Coronary artery (tissue), 2 donors: ENCODE data around the gene FAM107A.

ENCODE experiments used
- DNase-seq: peaks from one replicate; pipeline ENCODE4 v3.0.0-alpha.2; 2017; ENCODE audit warnings: low spot score
- H3K27ac ChIP-seq, 2 donors: fragments of 200-600 bp; sonication (generic); one replicate each; pipeline ENCODE4 v1.5.1; 2016 to 2019
- H3K4me3 ChIP-seq: fragments of 200-600 bp; sonication (generic); 2 replicates; pipeline ENCODE4 v1.5.1; 2016; ENCODE audit warnings: mild to moderate bottlenecking, moderate library complexity
- CTCF ChIP-seq: fragments of 200-600 bp; sonication (generic); IDR thresholded peaks from one replicate; pipeline ENCODE4 v1.5.1; 2019; ENCODE audit warnings: antibody characterized with exemption

Gene FAM107A

GRCh38 chr3:58584690-58585004, 7.5 kb upstream of the FAM107A start:
- no peak for TF ChIP-seq CTCF
- DNase-seq = no peak
- Histone ChIP-seq H3K27ac (peak overlapping the region; percentile 25 to 78), H3K4me3 (peak overlapping the region; percentile 74)

GRCh38 chr3:58581328-58582091, 4.3 kb upstream of the FAM107A start:
- no peak overlapping the region for H3K4me3 ChIP-seq
- no peak overlapping the region for H3K27ac ChIP-seq
- no peak for TF ChIP-seq CTCF
- DNase-seq = no peak

- no peak for TF ChIP-seq CTCF
- DNase-seq = no peak
- Histone ChIP-seq H3K4me3 (no peak overlapping the region), H3K27ac (no peak overlapping the region)
Observed at GRCh38 chr3:58580826-58581327, 3.7 kb upstream of the FAM107A start.

- H3K4me3 ChIP-seq = no peak overlapping the region
- no peak for TF ChIP-seq CTCF
- no peak for DNase-seq
- no peak overlapping the region for H3K27ac ChIP-seq
Observed at GRCh38 chr3:58578873-58579272, 1.7 kb upstream of the FAM107A start.

GRCh38 chr3:58576716-58577115, 475 bp downstream of the FAM107A start:
- no peak for TF ChIP-seq CTCF
- peak overlapping the region; percentile 57 for H3K4me3 ChIP-seq
- H3K27ac ChIP-seq = peak overlapping the region; percentile 15 to 74
- no peak for DNase-seq

- no peak for TF ChIP-seq CTCF
- peak overlapping the region; percentile 57 for H3K4me3 ChIP-seq
- no peak for DNase-seq
- peak overlapping the region; percentile 15 to 74 for H3K27ac ChIP-seq
Observed at GRCh38 chr3:58575971-58576652, 1.1 kb downstream of the FAM107A start.

- Histone ChIP-seq H3K4me3 (peak overlapping the region; percentile 30), H3K27ac (peak overlapping the region in 1 of 2 donors; percentile 74)
- DNase-seq = no peak
- TF ChIP-seq CTCF = no peak
Observed at GRCh38 chr3:58574682-58575081, 2.5 kb downstream of the FAM107A start.
